ENCODE measurements around the gene MRGPRG.

Gene MRGPRG

GRCh38 chr11:3231550-3231850 is 12.9 kb upstream of the MRGPRG start:
- no peak overlapping the region for H3K23ac ChIP-seq (ENCODE audit: low read length in 2 of 2)
- no peak overlapping the region for H2BK5ac ChIP-seq (ENCODE audit: low read depth, low read length, poor library complexity, severe bottlenecking)
- H4K8ac ChIP-seq (ENCODE audit: low read length), result no peak overlapping the region
- H2AFZ ChIP-seq (ENCODE audit: low read depth, low read length), result no peak overlapping the region
- H2BK120ac ChIP-seq (ENCODE audit: low read depth, low read length), result no peak overlapping the region
- H2BK12ac ChIP-seq (ENCODE audit: low read length in 2 of 2), result no peak overlapping the region
- no peak overlapping the region for H3K4ac ChIP-seq (ENCODE audit: low read depth in 1 of 2, low read length in 2 of 2)
- no peak overlapping the region for H3K4me2 ChIP-seq (ENCODE audit: low read length, poor library complexity, severe bottlenecking)
- H3K4me3 ChIP-seq (ENCODE audit: insufficient read depth in 1 of 2, low read depth in 1 of 2, low read length in 2 of 2), result no peak overlapping the region
- H3K27ac ChIP-seq (ENCODE audit: low read length, poor library complexity, severe bottlenecking), result no peak overlapping the region
- no peak overlapping the region for H2BK15ac ChIP-seq (ENCODE audit: low read depth, poor library complexity, severe bottlenecking)
- H3K9ac ChIP-seq (ENCODE audit: low read length), result no peak overlapping the region
- H2AK5ac ChIP-seq (ENCODE audit: low read length, severe bottlenecking), result no peak overlapping the region
- no peaks in the 10 kb centered on the region for H3K79me1 ChIP-seq (replicated peaks; ENCODE audit: low read length, poor library complexity, severe bottlenecking)
- no peak overlapping the region for H3K18ac ChIP-seq (ENCODE audit: low read depth in 1 of 2, low read length in 2 of 2)
- peaks cover 3% of the 10 kb centered on the region for H3K9me3 ChIP-seq (ENCODE audit: control insufficient read depth, low read length)
- no peaks in the 10 kb centered on the region for H3K36me3 ChIP-seq (ENCODE audit: control insufficient read depth in 1 of 2, insufficient read depth in 2 of 2, low read depth in 1 of 2, low read length in 2 of 2)
- H4K91ac ChIP-seq (ENCODE audit: low read length), result no peak overlapping the region
- no peaks in the 10 kb centered on the region for H3K4me1 ChIP-seq (ENCODE audit: control insufficient read depth, insufficient read depth, low read depth, low read length)
- H3K14ac ChIP-seq (ENCODE audit: low read length in 2 of 2), result no peak overlapping the region
- WGBS, result 76% methylated on average over 4 of the region's 6 CpGs
- peaks cover 20 to 59% of the 10 kb centered on the region in 2 experiments for H3K27me3 ChIP-seq (ENCODE audit: control insufficient read depth in 1 of 2, insufficient read depth in 1 of 2, low read length in 2 of 2)
- DNase-seq, result no peak

- Histone ChIP-seq H3K4me1 (ENCODE audit: control insufficient read depth, insufficient read depth, low read depth, low read length) (peaks cover 3% of the 10 kb centered on the region), H3K9ac (ENCODE audit: low read length) (no peak overlapping the region), H2BK12ac (ENCODE audit: low read length in 2 of 2) (no peak overlapping the region), H3K36me3 (ENCODE audit: control insufficient read depth in 1 of 2, insufficient read depth in 2 of 2, low read depth in 1 of 2, low read length in 2 of 2) (no peaks in the 10 kb centered on the region), H3K9me3 (ENCODE audit: control insufficient read depth, low read length) (peaks cover 3% of the 10 kb centered on the region), H2BK15ac (ENCODE audit: low read depth, poor library complexity, severe bottlenecking) (no peak overlapping the region), H3K4ac (ENCODE audit: low read depth in 1 of 2, low read length in 2 of 2) (no peak overlapping the region), H4K91ac (ENCODE audit: low read length) (no peak overlapping the region), H2BK5ac (ENCODE audit: low read depth, low read length, poor library complexity, severe bottlenecking) (no peak overlapping the region), H3K27ac (ENCODE audit: low read length, poor library complexity, severe bottlenecking) (no peak overlapping the region), H2AK5ac (ENCODE audit: low read length, severe bottlenecking) (no peak overlapping the region), H3K23ac (ENCODE audit: low read length in 2 of 2) (no peak overlapping the region), H3K79me1 (replicated peaks; ENCODE audit: low read length, poor library complexity, severe bottlenecking) (no peaks in the 10 kb centered on the region), H4K8ac (ENCODE audit: low read length) (no peak overlapping the region), H2AFZ (ENCODE audit: low read depth, low read length) (no peak overlapping the region), H2BK120ac (ENCODE audit: low read depth, low read length) (no peak overlapping the region), H3K4me3 (ENCODE audit: insufficient read depth in 1 of 2, low read depth in 1 of 2, low read length in 2 of 2) (no peak overlapping the region), H3K27me3 (ENCODE audit: control insufficient read depth in 1 of 2, insufficient read depth in 1 of 2, low read length in 2 of 2) (peaks cover 20 to 65% of the 10 kb centered on the region in 2 experiments), H3K18ac (ENCODE audit: low read depth in 1 of 2, low read length in 2 of 2) (no peak overlapping the region), H3K4me2 (ENCODE audit: low read length, poor library complexity, severe bottlenecking) (no peak overlapping the region), H3K14ac (ENCODE audit: low read length in 2 of 2) (no peak overlapping the region)
- DNase-seq, result no peak
- WGBS, result 80% methylated on average over 10 of the region's 12 CpGs
Measured at GRCh38 chr11:3230636-3231549, 12.3 kb upstream of the MRGPRG start.

DNA sequence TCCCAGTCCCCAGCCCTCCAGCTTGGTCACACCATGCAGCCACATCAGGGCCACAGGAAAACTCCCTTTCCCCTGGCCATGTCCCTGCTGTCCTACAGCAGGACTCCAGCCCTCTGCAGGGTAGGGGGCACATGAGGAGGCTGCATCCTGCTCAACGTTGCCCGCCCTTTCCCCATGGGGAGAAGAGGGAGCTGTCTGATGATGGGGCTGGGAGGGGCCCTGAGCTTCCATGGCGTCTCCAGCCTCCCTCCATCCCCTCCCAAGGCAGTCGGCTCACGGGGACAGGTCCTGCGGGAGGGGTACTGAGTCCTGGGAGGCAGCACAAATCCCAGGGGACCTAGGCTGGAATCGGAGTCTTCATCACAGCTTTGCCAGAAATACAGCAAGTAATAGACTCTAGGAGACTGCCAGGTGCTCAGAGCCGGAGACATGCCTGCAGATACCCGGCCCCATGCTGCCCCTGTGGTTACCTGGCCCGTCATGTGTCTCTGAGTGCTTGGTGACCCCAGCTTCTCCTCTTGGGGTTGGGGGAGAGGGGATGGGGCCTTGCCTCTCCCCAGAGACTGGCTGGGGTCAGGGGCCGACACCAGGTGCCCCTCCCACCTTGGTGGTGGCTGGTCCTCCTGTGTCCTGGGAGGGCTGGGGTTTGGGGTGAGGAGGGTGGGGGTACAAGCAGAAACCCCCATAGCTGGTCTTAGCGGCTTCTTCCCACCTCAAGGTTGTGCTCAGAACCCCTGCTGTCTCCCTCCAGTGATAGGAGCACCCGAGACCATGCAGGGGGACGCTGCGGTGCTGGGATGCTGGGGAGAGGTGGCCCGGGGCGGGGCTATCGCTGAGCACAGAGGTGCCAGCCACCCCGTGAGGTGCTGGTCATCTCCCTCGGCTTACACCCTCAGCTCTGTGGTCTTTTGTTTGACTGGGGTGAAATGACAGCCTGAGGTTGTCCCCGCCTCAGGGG is 11.3 kb upstream of the MRGPRG start:
- H3K9ac ChIP-seq (ENCODE audit: low read length), result no peak overlapping the region
- H3K79me1 ChIP-seq (replicated peaks; ENCODE audit: low read length, poor library complexity, severe bottlenecking), result no peaks in the 10 kb centered on the region
- peaks cover 3% of the 10 kb centered on the region for H3K9me3 ChIP-seq (ENCODE audit: control insufficient read depth, low read length)
- peak overlapping the region; percentile 65 for H2BK15ac ChIP-seq (ENCODE audit: low read depth, poor library complexity, severe bottlenecking)
- 85% methylated on average over 20 of the region's 21 CpGs for WGBS
- no peaks in the 10 kb centered on the region for H3K36me3 ChIP-seq (ENCODE audit: control insufficient read depth in 1 of 2, insufficient read depth in 2 of 2, low read depth in 1 of 2, low read length in 2 of 2)
- H4K91ac ChIP-seq (ENCODE audit: low read length), result no peak overlapping the region
- H2AFZ ChIP-seq (ENCODE audit: low read depth, low read length), result no peak overlapping the region
- H3K27me3 ChIP-seq (ENCODE audit: control insufficient read depth in 1 of 2, insufficient read depth in 1 of 2, low read length in 2 of 2), result peaks cover 14 to 65% of the 10 kb centered on the region in 2 experiments
- no peak overlapping the region for H3K4me2 ChIP-seq (ENCODE audit: low read length, poor library complexity, severe bottlenecking)
- H3K4me3 ChIP-seq (ENCODE audit: insufficient read depth in 1 of 2, low read depth in 1 of 2, low read length in 2 of 2), result peak overlapping the region in 1 of 2 experiments; percentile 29
- H2BK5ac ChIP-seq (ENCODE audit: low read depth, low read length, poor library complexity, severe bottlenecking), result no peak overlapping the region
- no peak overlapping the region for H4K8ac ChIP-seq (ENCODE audit: low read length)
- no peak for DNase-seq
- no peak overlapping the region for H3K23ac ChIP-seq (ENCODE audit: low read length in 2 of 2)
- H3K4me1 ChIP-seq (ENCODE audit: control insufficient read depth, insufficient read depth, low read depth, low read length), result peaks cover 12% of the 10 kb centered on the region
- H2AK5ac ChIP-seq (ENCODE audit: low read length, severe bottlenecking), result no peak overlapping the region
- H3K27ac ChIP-seq (ENCODE audit: low read length, poor library complexity, severe bottlenecking), result no peak overlapping the region
- no peak overlapping the region for H3K18ac ChIP-seq (ENCODE audit: low read depth in 1 of 2, low read length in 2 of 2)
- H3K4ac ChIP-seq (ENCODE audit: low read depth in 1 of 2, low read length in 2 of 2), result no peak overlapping the region
- no peak overlapping the region for H2BK12ac ChIP-seq (ENCODE audit: low read length in 2 of 2)
- no peak overlapping the region for H3K14ac ChIP-seq (ENCODE audit: low read length in 2 of 2)
- no peak overlapping the region for H2BK120ac ChIP-seq (ENCODE audit: low read depth, low read length)

DNA sequence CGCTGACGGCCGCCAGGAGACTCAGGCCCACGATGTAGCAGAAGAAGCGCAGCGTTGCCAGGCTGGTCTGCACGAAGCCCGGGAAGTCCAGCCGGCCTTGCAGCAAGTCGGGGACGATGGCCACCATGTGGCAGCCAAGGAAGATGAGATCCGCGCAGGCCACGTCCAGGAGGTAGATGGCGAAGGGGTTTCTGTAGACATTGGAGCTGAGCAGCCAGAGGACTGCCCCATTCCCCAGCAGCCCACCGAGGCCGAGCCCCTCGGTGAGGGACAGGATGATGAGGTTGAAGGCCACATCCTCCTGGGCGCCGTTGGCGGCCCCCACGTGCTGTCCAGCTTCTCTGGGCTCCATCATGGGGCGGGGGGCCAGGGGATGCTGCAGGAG is 9.8 kb upstream of the MRGPRG start:
- no peak overlapping the region for H4K8ac ChIP-seq (ENCODE audit: low read length)
- H2BK15ac ChIP-seq (ENCODE audit: low read depth, poor library complexity, severe bottlenecking), result no peak overlapping the region
- H3K9ac ChIP-seq (ENCODE audit: low read length), result no peak overlapping the region
- H3K36me3 ChIP-seq (ENCODE audit: control insufficient read depth in 1 of 2, insufficient read depth in 2 of 2, low read depth in 1 of 2, low read length in 2 of 2), result no peaks in the 10 kb centered on the region
- DNase-seq, result no peak
- H2BK5ac ChIP-seq (ENCODE audit: low read depth, low read length, poor library complexity, severe bottlenecking), result no peak overlapping the region
- no peak overlapping the region for H3K4ac ChIP-seq (ENCODE audit: low read depth in 1 of 2, low read length in 2 of 2)
- H3K9me3 ChIP-seq (ENCODE audit: control insufficient read depth, low read length), result no peaks in the 10 kb centered on the region
- no peak overlapping the region for H3K23ac ChIP-seq (ENCODE audit: low read length in 2 of 2)
- H4K91ac ChIP-seq (ENCODE audit: low read length), result no peak overlapping the region
- no peak overlapping the region for H2BK12ac ChIP-seq (ENCODE audit: low read length in 2 of 2)
- H3K4me2 ChIP-seq (ENCODE audit: low read length, poor library complexity, severe bottlenecking), result no peak overlapping the region
- no peaks in the 10 kb centered on the region for H3K79me1 ChIP-seq (replicated peaks; ENCODE audit: low read length, poor library complexity, severe bottlenecking)
- no peak overlapping the region for H3K18ac ChIP-seq (ENCODE audit: low read depth in 1 of 2, low read length in 2 of 2)
- H3K4me3 ChIP-seq (ENCODE audit: insufficient read depth in 1 of 2, low read depth in 1 of 2, low read length in 2 of 2), result no peak overlapping the region
- H3K27me3 ChIP-seq (ENCODE audit: control insufficient read depth in 1 of 2, insufficient read depth in 1 of 2, low read length in 2 of 2), result peaks cover 7 to 66% of the 10 kb centered on the region in 2 experiments
- H3K27ac ChIP-seq (ENCODE audit: low read length, poor library complexity, severe bottlenecking), result no peak overlapping the region
- H2AK5ac ChIP-seq (ENCODE audit: low read length, severe bottlenecking), result no peak overlapping the region
- no peak overlapping the region for H2BK120ac ChIP-seq (ENCODE audit: low read depth, low read length)
- no peak overlapping the region for H3K14ac ChIP-seq (ENCODE audit: low read length in 2 of 2)
- 89% methylated on average over 22 of the region's 23 CpGs for WGBS
- H3K4me1 ChIP-seq (ENCODE audit: control insufficient read depth, insufficient read depth, low read depth, low read length), result peaks cover 24% of the 10 kb centered on the region
- H2AFZ ChIP-seq (ENCODE audit: low read depth, low read length), result no peak overlapping the region
